Heart right ventricle (tissue), 16 donors: ENCODE measurements around the gene FECH. TPM values are rescaled to one million over a fixed set of nuclear protein-coding genes. Genes with fewer than 3 reads are reported as not detected.
"Not testable (repeated sequence)": the region's sequence is repeated elsewhere in the genome, so short reads cannot be mapped to it uniquely, and the experiment has no call there.

Experiments
- ATAC-seq, 8 donors: fragments of 200-7000 bp; cut with Tn5 transposase; one replicate each; pipeline ENCODE4 v1.9.1; 2020; ENCODE audit warnings: mild to moderate bottlenecking in 8 of 8, moderate library complexity in 8 of 8, moderate number of reproducible peaks in 1 of 8
- DNase-seq, 2 donors: peaks; one replicate each; pipeline ENCODE4 v3.0.0-alpha.2; 2020
- H3K27ac ChIP-seq, 10 donors: fragments of 200-600 bp; sonication (generic) in 2 of 10; one replicate each; pipeline versions ENCODE4 v1.5.0 to v1.8.0; 2020 to 2022; ENCODE audit warnings: mild to moderate bottlenecking in 3 of 10
- H3K27me3 ChIP-seq, 7 donors: fragments of 200-600 bp; one replicate each; pipeline ENCODE4 v1.8.0; 2021 to 2022; ENCODE audit warnings: mild to moderate bottlenecking in 2 of 7
- H3K36me3 ChIP-seq, 9 donors: fragments of 200-600 bp; sonication (generic) in 1 of 9; one replicate each; pipeline versions ENCODE4 v1.5.0 to v1.8.0; 2020 to 2022; ENCODE audit warnings: mild to moderate bottlenecking in 2 of 9
- H3K4me1 ChIP-seq, 9 donors: fragments of 200-600 bp; sonication (generic) in 1 of 9; one replicate each; pipeline versions ENCODE4 v1.5.0 to v1.8.0; 2020 to 2022; ENCODE audit warnings: mild to moderate bottlenecking in 4 of 9
- H3K4me3 ChIP-seq, 10 donors: fragments of 200-600 bp; sonication (generic) in 2 of 10; one replicate each; pipeline versions ENCODE4 v1.5.0 to v1.8.0; 2020 to 2022; ENCODE audit warnings: mild to moderate bottlenecking in 7 of 10, moderate library complexity in 2 of 10
- H3K9me3 ChIP-seq, 11 donors: fragments of 200-600 bp in 10 of 11; sonication (generic) in 2 of 11; one replicate each; pipeline versions ENCODE4 v1.5.0 to v1.8.0; 2013 to 2022; ENCODE audit warnings: mild to moderate bottlenecking in 2 of 11, control low read depth in 1 of 11, moderate library complexity in 1 of 11
- WGBS, 2 donors: extraction: QIAGEN DNeasy Blood & Tissue Kit; methylation state at CpG; one replicate each; pipeline ENCODE4 v1.1.7; 2013; ENCODE audit warnings: inconsistent platforms in 1 of 2; 5-methylcytosine and 5-hydroxymethylcytosine counted together
- intact Hi-C, 10 donors: fragments of 100-400 bp; cut with DNase I; formaldehyde crosslinking; loops; one replicate each; pipeline versions ENCODE4 v1.11.1 to v1.14.2; 2022
- polyA plus RNA-seq, 2 donors: library from polyadenylated mRNA; stranded (reverse); fragments of 200-250 nt; gene quantifications; one replicate each; pipeline ENCODE4 v1.2.3, GENCODE V29; 2013
- total RNA-seq, 10 donors: library from RNA; stranded (reverse); fragmentation: NEBNext Ultra II Directional in 3 of 10; extraction: Animal tissue kit (Norgen Biotek cat#: 25700) in 3 of 10; gene quantifications; one replicate each; pipeline versions ENCODE4 v1.2.1 to v1.2.4, GENCODE V29; 2021 to 2023
- TF ChIP-seq, protein P1 (sequence below), 9 donors: fragments of 200-600 bp; sonication (generic) in 2 of 9; IDR thresholded peaks; one replicate each; pipeline versions ENCODE4 v1.5.0 to v1.8.0; 2021 to 2022; ENCODE audit warnings: antibody characterized with exemption in 9 of 9, mild to moderate bottlenecking in 5 of 9, moderate library complexity in 1 of 9
- donor health status: Arrhythmogenic right ventricular cardiomyopathy.
- donor health status: ischemic (EF 13 %, LVEDD 7.1; RV severe dilation, severe dysfunction).
- donor health status: healthy with polysubstance abuse.
- donor health status: DM: no; HTN: yes; CAD: no.
- donor health status: DM: no; HTN: no; CAD: no.
- donor health status: ischemic (EF 25% LVEDD 6.9; RV normal size, moderate dysfunction).
- donor health status: ischemic (EF 25% LVEDD 5.7; RV mildly dilated, moderate dysfunction).
- donor health status: healthy.
- donor health status: DM: yes; HTN: yes; CAD: no.
- donor health status: Ischemic cardiomyopathy.
- donor health status: ischemic (EF 35%, LVEDD 5.7; RV mildly dilated, moderate dysfunction).
- donor health status: nonischemic (EF 11% LVEDD 7.7; RV severe dilation, severe dysfunction).
- donor health status: DM: yes; HTN: yes; CAD: no.
- donor health status: PGD.
- donor health status: ischemic (EF 29% LVEDD 5.4; RV normal size, mild dysfunction).
- donor health status: nonischemic (EF 23%, LVEDD 6.1; RV moderate dilation, normal function).

The FECH gene
- total and polyA plus RNA-seq, 12 donors, result 4.3 to 55.7 (median 37.5) TPM

DNA sequence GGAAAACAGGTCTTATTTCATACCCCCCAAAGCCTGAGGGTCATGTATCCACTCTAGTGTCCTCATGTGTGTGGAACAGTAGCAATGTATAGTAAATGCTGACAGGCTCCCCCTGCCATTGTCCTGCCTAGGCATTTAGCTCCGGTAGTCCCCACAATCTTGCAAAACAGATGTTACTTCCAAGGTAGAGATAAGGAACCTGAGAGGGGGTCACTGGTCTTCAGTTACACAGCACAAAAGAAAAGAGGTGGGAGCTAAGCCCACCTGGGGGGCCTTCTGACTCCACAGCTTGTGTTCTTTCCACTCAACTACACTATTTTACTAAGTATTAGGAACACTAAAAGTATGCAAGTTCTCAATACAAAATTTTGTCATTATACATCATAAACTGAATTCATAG, 17.4 kb upstream of the FECH start:
- intact Hi-C loops, result no loop called here
- 42 to 71% methylated on average over 1 of the region's 1 CpG for WGBS, 2 donors
- Histone ChIP-seq H3K27ac (no peak overlapping the region), H3K9me3 (no peaks in the 10 kb centered on the region), H3K4me1 (no peaks in the 10 kb centered on the region), H3K4me3 (no peak overlapping the region), H3K27me3 (no peaks in the 10 kb centered on the region), H3K36me3 (peaks cover 0 to 100% (median 75%) of the 10 kb centered on the region in 9 donors)
- DNase-seq (no peak), ATAC-seq (no peak)
- TF ChIP-seq, protein P1, sequence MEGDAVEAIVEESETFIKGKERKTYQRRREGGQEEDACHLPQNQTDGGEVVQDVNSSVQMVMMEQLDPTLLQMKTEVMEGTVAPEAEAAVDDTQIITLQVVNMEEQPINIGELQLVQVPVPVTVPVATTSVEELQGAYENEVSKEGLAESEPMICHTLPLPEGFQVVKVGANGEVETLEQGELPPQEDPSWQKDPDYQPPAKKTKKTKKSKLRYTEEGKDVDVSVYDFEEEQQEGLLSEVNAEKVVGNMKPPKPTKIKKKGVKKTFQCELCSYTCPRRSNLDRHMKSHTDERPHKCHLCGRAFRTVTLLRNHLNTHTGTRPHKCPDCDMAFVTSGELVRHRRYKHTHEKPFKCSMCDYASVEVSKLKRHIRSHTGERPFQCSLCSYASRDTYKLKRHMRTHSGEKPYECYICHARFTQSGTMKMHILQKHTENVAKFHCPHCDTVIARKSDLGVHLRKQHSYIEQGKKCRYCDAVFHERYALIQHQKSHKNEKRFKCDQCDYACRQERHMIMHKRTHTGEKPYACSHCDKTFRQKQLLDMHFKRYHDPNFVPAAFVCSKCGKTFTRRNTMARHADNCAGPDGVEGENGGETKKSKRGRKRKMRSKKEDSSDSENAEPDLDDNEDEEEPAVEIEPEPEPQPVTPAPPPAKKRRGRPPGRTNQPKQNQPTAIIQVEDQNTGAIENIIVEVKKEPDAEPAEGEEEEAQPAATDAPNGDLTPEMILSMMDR (IDR thresholded peaks at IDR 0.05), result no peak

DNA sequence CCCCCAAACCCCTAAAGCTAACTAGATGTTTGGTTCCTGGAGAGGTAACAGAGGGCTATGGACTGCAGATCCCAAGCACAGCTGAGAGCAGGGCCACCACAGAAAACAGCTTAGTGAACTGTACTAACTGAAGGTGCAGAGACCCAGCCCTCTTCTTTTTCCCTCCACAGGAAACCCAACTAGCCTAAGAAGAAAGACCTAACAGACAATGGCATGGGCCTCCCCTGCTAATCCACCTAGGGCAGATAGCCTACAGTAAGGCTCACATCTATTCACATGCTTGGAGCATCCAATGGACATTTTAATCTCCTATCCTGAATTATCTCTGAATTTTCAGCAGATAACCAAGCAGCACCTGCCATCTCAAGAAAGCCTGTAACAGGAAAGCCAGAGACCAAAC, 8.8 kb upstream of the FECH start:
- H3K27ac ChIP-seq, result no peak overlapping the region
- DNase-seq, result no peak
- intact Hi-C loops, result no loop called here
- peaks cover 0 to 30% (median 16%) of the 10 kb centered on the region in 9 donors for H3K36me3 ChIP-seq
- no peak overlapping the region for H3K4me3 ChIP-seq
- H3K4me1 ChIP-seq, result no peaks in the 10 kb centered on the region
- TF ChIP-seq, protein P1 (IDR thresholded peaks at IDR 0.05), result no peak
- no peak for ATAC-seq
- no peaks in the 10 kb centered on the region for H3K27me3 ChIP-seq
- peaks cover 0 to 5% (median 0%) of the 10 kb centered on the region in 11 donors for H3K9me3 ChIP-seq

DNA sequence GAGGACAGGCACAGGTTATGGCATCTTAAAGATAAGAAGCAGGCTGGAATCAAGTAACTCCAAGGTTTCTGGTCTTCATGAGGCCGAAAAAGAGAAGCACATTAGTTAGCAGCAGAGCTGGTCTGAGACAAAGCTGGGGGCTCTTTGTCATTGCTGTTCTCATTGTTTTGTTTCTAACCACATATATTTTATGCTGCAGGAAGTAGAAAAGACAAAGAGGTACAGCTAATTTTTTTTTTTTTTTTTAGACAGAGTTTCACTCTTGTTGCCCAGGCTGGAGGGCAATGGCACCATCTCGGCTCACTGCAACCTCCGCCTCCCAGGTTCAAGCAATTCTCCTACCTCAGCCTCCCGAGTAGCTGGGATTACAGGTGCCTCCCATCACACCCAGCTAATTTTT, 6.2 kb upstream of the FECH start:
- H3K4me3 ChIP-seq, H3K4me1 ChIP-seq, H3K27ac ChIP-seq, H3K36me3 ChIP-seq, ATAC-seq, H3K9me3 ChIP-seq, DNase-seq, H3K27me3 ChIP-seq, intact Hi-C loops: not testable (repeated sequence)
- WGBS, 2 donors, result 92 to 94% methylated on average over 4 of the region's 4 CpGs

DNA sequence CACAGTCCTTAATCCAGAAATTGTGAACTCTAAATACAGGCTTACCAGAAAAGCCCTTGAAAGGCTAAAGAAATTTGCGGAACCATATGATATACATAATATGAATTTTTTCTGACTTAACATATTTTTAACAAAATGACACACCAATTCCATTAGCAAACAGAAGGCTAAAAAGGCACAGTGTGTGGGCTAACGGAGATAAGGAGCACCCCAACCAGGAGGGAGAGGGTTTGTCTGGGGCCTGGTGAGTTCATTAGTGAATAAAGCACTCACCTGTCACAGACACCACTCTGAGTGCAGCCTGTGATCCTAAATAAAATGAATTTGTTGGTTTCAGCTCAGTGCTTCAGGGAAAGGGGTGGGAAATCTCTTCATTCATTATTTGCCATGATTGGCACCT, 2.7 kb upstream of the FECH start:
- H3K9me3 ChIP-seq, result no peaks in the 10 kb centered on the region
- 84 to 89% methylated on average over 2 of the region's 2 CpGs for WGBS, 2 donors
- no peak for DNase-seq
- H3K4me3 ChIP-seq, result no peak overlapping the region
- TF ChIP-seq, protein P1 (IDR thresholded peaks at IDR 0.05), result no peak
- H3K27me3 ChIP-seq, result no peaks in the 10 kb centered on the region
- H3K36me3 ChIP-seq, result no peaks in the 10 kb centered on the region
- H3K4me1 ChIP-seq, result peaks cover 8 to 19% (median 15%) of the 10 kb centered on the region in 9 donors
- intact Hi-C loops, result loop anchor here in 1 of 10 donors (5.0 kb wide), 1 partner anchor 33 kb away; the partner anchor contains the start of gene NARS1
- no peak overlapping the region for H3K27ac ChIP-seq
- ATAC-seq, result no peak

DNA sequence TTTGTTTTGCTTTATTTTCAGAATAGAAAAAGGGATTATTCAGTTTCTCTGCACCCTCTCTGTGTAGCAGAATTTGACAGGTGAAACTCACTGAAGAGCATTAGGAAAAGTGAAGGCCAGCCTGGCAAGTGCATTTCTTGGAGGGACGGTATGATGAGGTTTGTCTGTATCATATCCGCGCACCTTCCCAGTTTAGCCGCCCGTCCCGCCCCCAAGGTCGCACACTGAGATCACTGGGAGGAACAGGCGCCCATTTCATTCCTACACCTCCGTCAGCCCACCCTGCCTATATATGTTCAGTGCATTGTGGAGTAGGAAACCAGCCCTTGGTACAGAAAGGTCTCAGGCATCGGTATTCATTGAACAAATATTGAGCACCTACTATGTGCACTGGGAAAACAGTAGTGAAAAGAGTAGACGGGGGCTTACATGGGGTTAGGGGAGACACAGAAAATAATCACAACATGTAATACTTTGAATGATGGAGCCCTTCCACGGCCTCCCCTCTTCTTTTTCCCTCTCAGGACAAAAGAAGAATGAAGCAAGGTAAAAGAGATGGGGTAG, 678 bp upstream of the FECH start:
- Histone ChIP-seq H3K27ac (peak overlapping the region; percentile 30 to 93 (median 86)), H3K4me3 (peak overlapping the region in 9 of 10 donors; percentile 68 to 97 (median 83)), H3K27me3 (no peaks in the 10 kb centered on the region), H3K4me1 (peaks cover 8 to 22% (median 15%) of the 10 kb centered on the region in 9 donors), H3K36me3 (peaks cover 0 to 9% (median 0%) of the 10 kb centered on the region in 9 donors), H3K9me3 (no peaks in the 10 kb centered on the region)
- ATAC-seq (peak in 3 of 8 donors; percentile 3 to 18 (median 3)), DNase-seq (no peak)
- TF ChIP-seq, protein P1 (IDR thresholded peaks at IDR 0.05), result no peak
- intact Hi-C loops, result loop anchor here in 1 of 10 donors (5.0 kb wide), 1 partner anchor 35 kb away; the partner anchor contains the start of gene NARS1
- 85 to 87% methylated on average over 12 of the region's 12 CpGs for WGBS, 2 donors
